ENCODE data around the gene PPP1R27. TPM values are rescaled to one million over a fixed set of nuclear protein-coding genes. Genes with fewer than 3 reads are reported as not detected.

PPP1R27 gene
- total and polyA plus RNA-seq, 9 of the 15 experiments (the other 6 are each of a cell fraction or from before 2014, with no cell fraction given): 0.29 to 6.9 (median 1.5) TPM; not detected in 2

DNA sequence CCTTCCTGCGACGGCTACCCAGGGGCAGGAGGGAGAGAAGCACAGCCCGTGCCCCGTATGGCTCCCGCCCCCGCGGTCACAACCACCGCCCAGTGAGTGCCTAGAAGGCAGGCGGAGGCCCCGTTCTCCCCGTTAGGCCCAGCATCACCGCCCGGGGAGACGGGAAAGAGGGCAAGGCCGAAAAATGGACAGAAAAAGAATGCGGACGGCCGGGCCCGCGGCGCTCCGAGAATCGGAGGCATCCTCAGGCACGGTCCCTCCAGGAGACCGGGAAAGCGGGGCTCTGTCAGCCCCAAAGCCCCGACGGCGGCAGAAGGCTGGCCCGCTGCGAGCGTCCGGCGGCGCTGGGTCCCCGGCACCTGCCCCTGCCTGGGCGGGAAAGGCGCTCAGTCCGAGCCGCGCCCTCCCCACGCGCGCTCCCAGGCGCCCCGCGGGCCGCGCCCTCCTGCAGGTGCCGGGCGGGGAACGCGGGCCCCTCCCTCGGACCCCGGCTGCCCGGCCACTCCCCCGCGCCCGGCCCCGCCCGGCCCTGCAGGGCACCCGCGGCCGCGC is 2.2 kb downstream of the PPP1R27 start (continued):
- TF ChIP-seq E2F3 (CRISPR knock-in tag; IDR thresholded peaks at IDR 0.05) (peak; percentile 71), HNRNPL (IDR thresholded peaks at IDR 0.05; ENCODE audit: low read depth, low read length) (no peak), WHSC1 (IDR thresholded peaks at IDR 0.05; ENCODE audit: low read length) (no peak), FUS (optimal IDR thresholded peaks at IDR 0.05; ENCODE audit: low read depth, low read length) (no peak), CREB1 (IDR thresholded peaks at IDR 0.05) (no peak), CREB1 (CRISPR knock-in tag; IDR thresholded peaks at IDR 0.05) (0 out of 2 replicates have a peak, but pooled peaks have one; percentile 2), STAT5B (CRISPR knock-in tag; IDR thresholded peaks at IDR 0.05) (no peak), NFATC3 (IDR thresholded peaks at IDR 0.05) (no peak), ZNF445 (CRISPR knock-in tag; IDR thresholded peaks at IDR 0.05; ENCODE audit: low read depth) (no peak), SRSF3 (IDR thresholded peaks at IDR 0.05; ENCODE audit: insufficient read depth, low read length) (no peak), ZNF274 (IDR thresholded peaks at IDR 0.05; ENCODE audit: borderline replicate concordance, low read depth, low read length) (no peak), ZNF212 (CRISPR knock-in tag; IDR thresholded peaks at IDR 0.05) (no peak), POLR2AphosphoS2 (IDR thresholded peaks at IDR 0.05; ENCODE audit: low read length) (no peak), CCNT2 (IDR thresholded peaks at IDR 0.05; ENCODE audit: borderline replicate concordance, extremely low read depth, insufficient read length, low read depth, low read length) (no peak), TSC22D4 (tag; IDR thresholded peaks at IDR 0.05) (no peak), PHF20 (IDR thresholded peaks at IDR 0.05; ENCODE audit: partially characterized antibody) (peak; percentile 43), BACH1 (tag; IDR thresholded peaks at IDR 0.05) (no peak), ZFP36 (IDR thresholded peaks at IDR 0.05; ENCODE audit: low read depth, low read length, partially characterized antibody) (no peak), ADNP (tag; IDR thresholded peaks at IDR 0.05) (no peak)
- TF ChIP-seq, protein P1, sequence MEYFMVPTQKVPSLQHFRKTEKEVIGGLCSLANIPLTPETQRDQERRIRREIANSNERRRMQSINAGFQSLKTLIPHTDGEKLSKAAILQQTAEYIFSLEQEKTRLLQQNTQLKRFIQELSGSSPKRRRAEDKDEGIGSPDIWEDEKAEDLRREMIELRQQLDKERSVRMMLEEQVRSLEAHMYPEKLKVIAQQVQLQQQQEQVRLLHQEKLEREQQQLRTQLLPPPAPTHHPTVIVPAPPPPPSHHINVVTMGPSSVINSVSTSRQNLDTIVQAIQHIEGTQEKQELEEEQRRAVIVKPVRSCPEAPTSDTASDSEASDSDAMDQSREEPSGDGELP (CRISPR knock-in tag; IDR thresholded peaks at IDR 0.05; ENCODE audit: borderline replicate concordance): 0 out of 2 replicates have a peak, but pooled peaks have one; percentile 13
- TF ChIP-seq, protein P2, sequence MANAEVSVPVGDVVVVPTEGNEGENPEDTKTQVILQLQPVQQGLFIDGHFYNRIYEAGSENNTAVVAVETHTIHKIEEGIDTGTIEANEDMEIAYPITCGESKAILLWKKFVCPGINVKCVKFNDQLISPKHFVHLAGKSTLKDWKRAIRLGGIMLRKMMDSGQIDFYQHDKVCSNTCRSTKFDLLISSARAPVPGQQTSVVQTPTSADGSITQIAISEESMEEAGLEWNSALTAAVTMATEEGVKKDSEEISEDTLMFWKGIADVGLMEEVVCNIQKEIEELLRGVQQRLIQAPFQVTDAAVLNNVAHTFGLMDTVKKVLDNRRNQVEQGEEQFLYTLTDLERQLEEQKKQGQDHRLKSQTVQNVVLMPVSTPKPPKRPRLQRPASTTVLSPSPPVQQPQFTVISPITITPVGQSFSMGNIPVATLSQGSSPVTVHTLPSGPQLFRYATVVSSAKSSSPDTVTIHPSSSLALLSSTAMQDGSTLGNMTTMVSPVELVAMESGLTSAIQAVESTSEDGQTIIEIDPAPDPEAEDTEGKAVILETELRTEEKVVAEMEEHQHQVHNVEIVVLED (CRISPR knock-in tag; IDR thresholded peaks at IDR 0.05): no peak
- TF ChIP-seq, protein P3, sequence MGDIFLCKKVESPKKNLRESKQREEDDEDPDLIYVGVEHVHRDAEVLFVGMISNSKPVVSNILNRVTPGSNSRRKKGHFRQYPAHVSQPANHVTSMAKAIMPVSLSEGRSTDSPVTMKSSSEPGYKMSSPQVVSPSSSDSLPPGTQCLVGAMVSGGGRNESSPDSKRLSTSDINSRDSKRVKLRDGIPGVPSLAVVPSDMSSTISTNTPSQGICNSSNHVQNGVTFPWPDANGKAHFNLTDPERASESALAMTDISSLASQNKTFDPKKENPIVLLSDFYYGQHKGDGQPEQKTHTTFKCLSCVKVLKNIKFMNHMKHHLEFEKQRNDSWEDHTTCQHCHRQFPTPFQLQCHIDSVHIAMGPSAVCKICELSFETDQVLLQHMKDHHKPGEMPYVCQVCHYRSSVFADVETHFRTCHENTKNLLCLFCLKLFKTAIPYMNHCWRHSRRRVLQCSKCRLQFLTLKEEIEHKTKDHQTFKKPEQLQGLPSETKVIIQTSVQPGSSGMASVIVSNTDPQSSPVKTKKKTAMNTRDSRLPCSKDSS (IDR thresholded peaks at IDR 0.05; ENCODE audit: low read depth, partially characterized antibody): no peak
- TF ChIP-seq, protein P4, sequence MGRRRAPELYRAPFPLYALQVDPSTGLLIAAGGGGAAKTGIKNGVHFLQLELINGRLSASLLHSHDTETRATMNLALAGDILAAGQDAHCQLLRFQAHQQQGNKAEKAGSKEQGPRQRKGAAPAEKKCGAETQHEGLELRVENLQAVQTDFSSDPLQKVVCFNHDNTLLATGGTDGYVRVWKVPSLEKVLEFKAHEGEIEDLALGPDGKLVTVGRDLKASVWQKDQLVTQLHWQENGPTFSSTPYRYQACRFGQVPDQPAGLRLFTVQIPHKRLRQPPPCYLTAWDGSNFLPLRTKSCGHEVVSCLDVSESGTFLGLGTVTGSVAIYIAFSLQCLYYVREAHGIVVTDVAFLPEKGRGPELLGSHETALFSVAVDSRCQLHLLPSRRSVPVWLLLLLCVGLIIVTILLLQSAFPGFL (CRISPR knock-in tag; IDR thresholded peaks at IDR 0.05): no peak
- TF ChIP-seq, protein P5, sequence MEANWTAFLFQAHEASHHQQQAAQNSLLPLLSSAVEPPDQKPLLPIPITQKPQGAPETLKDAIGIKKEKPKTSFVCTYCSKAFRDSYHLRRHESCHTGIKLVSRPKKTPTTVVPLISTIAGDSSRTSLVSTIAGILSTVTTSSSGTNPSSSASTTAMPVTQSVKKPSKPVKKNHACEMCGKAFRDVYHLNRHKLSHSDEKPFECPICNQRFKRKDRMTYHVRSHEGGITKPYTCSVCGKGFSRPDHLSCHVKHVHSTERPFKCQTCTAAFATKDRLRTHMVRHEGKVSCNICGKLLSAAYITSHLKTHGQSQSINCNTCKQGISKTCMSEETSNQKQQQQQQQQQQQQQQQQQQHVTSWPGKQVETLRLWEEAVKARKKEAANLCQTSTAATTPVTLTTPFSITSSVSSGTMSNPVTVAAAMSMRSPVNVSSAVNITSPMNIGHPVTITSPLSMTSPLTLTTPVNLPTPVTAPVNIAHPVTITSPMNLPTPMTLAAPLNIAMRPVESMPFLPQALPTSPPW (CRISPR knock-in tag; IDR thresholded peaks at IDR 0.05): no peak
